Body of pancreas (tissue), 4 donors: ENCODE measurements around the gene GJA5.

Source experiments
- CTCF ChIP-seq, 7 experiments: fragments of 450-650 bp in 4 of 7; fragments of 200-600 bp in 3 of 7; sonication (generic) in 3 of 7; IDR thresholded peaks; one replicate each; pipeline ENCODE4 v1.5.1; 2016 to 2019; ENCODE audit warnings: antibody characterized with exemption in 7 of 7
- POLR2A ChIP-seq, 3 donors: fragments of 450-650 bp; IDR thresholded peaks; one replicate each; pipeline ENCODE4 v1.6.1; 2016; ENCODE audit warnings: antibody characterized with exemption in 3 of 3, mild to moderate bottlenecking in 2 of 3

- TF ChIP-seq CTCF (IDR thresholded peaks at IDR 0.05) (peak in 6 of 7 experiments; percentile 5 to 54 (median 46)), POLR2A (IDR thresholded peaks at IDR 0.05) (no peak)
Observed at GRCh38 chr1:147723691-147724323, 36.6 kb downstream of the GJA5 start.
